ENCODE data around the gene PHTF1.
"Not testable (repeated sequence)": the region's sequence is repeated elsewhere in the genome, so short reads cannot be mapped to it uniquely, and the experiment has no call there.

The PHTF1 gene

DNA sequence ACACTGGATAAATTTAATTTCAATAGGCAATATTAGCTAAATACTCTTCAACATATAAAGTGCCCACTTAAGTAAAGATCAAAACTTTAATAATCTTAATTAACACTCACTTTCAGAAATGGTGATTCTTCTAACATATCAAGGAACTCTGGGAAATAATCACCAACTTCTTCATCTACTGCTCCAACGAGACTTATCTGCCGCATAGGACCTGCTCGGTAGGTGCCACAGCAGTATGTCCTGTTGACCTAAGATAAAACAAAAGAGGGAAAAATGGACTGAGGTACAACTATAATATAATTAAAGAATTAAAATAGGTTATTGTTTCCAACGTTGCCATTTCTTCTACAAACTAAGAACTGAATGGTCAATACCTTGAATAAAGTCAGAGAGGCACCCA lies 18.3 kb upstream of the PHTF1 start:
- no peak for DNase-seq (ENCODE audit: low read depth)

DNA sequence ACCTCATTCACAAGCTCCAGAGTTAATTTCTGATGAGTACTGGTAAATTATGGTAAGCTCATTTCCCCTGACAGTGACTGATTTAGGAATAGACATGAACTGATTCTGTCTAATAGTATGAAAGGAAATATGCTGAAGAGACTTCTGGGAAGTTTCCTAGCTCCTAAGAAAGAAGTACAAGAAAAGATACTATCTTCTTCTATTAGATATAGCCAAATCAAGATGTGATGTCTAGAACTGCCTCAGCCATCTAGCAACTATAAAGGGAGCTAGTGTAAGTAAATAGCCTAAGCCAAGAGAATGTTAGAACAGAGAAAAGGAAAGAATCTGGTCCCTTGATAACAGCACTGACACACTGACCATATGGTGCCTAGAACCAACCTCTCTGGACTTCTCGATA lies 10.7 kb upstream of the PHTF1 start:
- DNase-seq (ENCODE audit: low read depth), result no peak

DNA sequence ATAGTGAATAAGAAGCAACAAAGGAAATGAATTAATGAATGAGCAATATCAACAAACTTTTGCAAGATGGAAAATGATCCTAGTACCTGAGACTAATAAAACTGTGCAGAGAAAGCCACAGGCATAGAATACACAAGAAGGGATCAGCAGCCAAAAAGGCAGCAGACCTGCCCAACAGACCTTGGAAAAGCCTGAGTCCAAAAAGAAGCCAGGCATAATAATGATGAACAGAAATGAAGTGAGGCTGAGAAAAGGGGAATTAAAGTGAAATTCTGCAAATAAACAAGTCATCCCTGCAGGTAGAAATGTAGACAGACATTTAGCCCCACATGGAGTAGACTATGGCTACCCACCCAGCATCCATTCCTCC lies 10.3 kb upstream of the PHTF1 start:
- DNase-seq (ENCODE audit: low read depth), result no peak

DNA sequence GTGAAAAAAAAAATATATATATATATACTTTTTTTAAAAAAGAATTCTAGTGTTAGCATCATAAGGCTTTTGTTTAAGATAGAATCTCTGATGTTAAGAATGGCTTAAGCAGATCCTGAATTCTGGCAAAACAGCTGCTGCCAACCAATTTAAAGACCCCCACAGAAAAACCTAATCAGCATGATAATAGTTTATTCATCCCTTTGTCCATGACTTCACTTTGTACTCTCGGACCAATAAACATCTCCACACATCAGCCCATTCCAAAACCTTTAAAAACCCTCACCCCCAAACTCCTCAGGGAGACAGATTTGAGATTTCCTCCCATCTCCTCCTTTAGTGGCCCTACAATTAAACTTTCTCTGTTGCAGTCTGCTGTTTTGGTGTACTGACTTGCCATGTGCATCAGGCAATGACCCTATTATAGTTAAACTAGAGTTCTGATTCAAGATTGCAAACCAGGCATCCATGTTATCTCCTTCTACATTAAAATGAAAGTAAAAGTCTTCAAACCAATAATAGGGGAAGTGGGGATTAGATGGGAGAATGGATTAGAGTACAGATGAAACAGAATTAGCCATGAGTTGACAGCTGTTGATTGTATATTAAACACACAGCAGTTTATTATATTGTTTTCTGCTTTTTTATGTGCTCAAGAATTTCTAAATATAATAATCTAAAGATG lies 9.8 kb upstream of the PHTF1 start:
- DNase-seq (ENCODE audit: low read depth), result no peak

DNA sequence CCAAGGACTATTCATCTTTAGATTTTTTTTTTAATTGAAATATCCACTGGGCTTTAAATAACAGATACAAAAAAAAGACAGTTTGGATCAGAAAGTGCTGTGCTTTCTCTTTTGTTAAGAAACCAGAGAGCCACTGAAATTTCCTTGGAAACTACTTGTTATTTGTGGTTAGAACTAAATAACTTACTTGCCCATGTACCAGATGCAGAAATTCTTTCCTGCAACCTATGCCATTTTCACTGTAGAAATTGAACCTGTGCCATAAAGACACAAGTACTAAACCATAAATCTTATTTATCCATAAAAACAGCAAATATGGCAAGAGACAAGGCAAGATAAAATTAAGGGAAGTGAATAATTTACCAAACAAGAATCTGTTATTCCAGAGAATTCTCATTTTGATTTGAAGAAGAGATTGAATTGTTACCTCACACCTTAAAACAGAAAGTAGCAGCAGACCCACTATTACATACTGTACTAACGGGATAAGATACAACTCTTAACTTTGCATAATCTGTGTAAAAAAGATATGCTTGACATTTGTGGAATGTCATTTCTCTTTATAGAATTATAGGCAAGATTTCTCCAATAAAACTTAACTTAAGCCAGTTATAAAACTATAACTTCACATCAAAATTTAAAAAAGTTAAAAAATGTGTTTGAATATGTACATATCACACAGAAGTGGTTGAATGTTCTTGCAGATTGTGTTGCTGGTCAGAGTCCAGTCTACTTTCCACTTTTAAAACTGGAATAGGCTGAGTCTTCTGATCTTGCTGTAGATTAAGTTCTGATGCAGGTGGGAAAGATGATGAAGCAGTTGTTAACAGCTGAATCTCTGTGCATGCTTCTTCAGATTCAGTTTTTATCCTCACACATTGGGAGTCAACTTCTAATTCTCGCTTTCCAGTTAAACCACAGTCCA lies 6.3 kb upstream of the PHTF1 start:
- DNase-seq (ENCODE audit: low read depth), result no peak

DNA sequence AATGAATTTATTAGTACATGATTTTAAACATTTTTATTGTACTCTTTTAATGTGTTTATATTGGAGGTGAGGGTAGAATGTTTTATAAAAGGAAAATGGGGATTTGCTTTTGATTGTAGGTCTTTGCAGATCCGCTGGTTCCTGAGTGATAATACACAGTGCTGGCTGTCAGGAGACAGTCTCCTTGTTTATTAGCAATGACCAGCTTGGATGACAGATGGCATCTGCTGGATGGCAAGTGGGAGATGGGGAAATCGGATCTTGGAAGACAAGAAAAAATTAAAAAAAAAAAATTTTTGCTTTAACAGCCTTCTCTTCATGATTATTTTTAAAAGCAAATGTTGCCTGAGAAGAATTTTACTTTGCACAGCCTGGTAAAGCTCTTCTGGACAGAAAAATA lies 4.4 kb upstream of the PHTF1 start:
- no peak for DNase-seq (ENCODE audit: low read depth)

DNA sequence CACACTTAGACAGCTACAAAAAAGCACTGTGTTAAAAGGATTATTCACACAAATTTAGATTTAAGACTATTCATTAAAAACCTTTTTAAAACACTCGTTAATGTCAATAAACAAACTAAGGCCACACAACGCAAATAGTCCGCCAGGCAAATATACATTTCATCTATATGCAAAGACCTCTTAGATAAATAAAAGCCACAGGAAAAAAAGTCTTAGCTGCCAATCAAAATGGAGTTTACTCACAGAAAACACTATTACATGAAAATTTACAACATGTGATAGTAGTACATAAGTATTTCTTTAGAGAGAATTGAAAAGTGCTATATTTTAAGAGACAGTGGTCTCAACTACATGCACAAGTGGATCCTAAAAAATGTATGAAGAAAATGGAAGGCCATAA lies 2.7 kb upstream of the PHTF1 start:
- no peak for DNase-seq (ENCODE audit: low read depth)

DNA sequence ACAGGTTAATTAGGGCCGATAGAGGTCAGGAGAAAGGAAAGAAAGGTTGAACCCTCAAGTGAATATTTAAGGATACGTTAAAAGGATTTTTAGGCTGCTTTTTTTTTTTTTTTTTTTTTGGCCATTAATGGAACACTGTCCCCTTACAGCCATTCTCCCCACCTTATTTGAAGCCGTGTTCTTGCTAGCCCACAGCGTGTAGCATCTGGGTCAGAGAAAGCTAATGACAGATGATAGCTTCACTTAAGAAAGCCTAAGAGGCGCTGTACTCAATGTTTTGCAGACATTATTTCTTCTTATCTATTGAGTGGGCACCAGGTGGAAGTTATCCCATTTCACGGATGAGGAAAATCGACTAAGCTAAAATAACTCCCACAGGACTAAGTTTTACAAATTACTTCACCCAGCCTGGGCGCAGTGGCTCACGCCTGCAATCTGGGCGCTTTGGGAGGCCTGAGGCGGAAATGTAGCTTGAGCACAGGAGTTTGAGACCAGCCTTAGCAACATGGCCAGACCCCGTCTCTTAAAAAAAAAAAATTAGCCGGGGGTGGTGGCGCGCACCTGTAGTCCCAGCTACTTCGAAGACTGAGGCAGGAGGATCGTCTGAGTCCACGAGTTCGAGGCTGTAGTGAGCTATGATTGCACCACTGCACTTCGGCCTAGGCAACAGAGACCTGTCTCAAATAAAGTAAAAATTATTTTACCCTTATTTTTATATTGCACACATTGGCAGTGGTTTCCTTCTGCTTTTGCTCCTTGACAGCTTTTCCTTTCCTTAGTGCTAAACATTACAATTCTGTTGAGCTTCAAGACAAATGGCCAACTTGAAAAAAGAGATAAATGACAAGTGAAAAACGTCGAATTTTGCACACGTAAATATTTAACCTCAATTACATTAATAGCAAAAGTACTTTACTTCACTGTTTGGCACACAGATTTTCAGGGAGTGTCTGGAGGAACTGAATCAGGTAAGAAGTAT lies 1.1 kb upstream of the PHTF1 start:
- no peak for DNase-seq (ENCODE audit: low read depth)

DNA sequence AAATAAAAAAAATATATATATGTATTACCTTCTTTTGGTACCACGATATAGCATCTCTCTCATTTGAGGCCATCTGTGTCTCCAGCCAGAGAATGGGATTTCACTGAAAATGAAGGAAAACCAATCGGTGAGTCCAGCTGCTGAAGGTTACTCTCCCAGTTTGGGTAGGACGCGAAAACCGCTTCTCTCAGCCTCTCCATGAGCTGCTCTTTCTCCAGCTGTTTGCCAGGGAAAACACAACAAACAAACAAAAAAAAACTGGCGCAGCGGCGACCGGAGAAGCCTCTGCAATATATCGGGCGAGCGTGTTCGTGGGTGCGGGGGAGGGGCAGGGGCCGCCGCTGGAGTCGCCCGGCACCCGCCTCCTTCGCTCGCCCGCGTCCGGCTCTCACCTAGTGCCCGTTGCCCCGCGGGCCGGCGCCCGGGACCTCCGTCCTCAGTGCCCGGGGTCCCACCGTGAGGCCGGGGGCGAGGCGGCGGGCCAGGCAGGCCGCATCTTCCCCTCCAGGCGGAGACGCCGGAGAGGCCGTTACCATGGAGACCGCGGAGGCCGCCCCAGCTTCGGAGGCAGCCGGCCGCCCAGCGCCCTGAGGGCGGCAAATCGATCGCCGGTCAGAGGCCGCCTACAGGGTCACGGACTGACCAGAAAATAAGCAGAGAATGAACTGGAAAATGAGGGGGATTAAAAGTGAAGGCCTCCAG lies 504 bp downstream of the PHTF1 start:
- DNase-seq (ENCODE audit: low read depth), result peak; percentile 80

DNA sequence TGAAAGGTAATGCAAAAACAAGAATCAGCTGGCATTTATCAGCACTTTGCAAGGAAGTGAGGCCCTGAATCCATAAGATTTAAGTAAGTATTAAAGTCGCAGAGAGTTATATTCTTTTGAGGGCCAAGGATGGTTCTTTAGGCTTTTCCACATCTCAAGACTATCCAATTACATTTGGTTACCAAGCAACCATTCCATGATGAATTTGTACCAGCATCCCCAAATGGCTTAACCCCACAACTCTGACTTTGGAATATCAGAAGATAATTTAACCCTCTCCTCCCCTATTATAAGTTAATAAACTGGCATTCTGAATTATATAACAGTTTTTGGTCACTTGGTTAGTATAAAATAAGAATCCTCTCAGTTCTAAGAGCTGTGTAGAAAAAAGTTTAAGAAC lies 2.8 kb downstream of the PHTF1 start:
- DNase-seq (ENCODE audit: low read depth), result no peak

DNA sequence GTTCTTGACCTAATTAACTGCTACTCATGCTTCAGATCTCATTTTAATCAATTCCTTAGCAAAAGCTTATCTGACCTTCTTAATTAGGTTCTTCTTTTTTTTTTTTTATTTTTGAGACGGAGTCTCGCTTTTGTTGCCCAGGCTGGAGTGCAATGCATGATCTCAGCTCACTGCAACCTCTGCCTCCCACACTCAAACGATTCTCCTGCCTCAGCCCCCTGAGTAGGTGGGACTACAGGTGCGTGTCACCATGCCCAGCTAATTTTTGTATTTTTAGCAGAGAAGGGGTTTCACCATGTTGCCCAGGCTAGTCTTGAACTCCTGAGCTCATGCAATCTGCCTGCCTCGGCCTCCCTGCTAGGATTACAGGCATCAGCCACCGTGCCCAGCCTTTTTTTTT lies 6.0 kb downstream of the PHTF1 start:
- not testable (repeated sequence) for DNase-seq (ENCODE audit: low read depth)

DNA sequence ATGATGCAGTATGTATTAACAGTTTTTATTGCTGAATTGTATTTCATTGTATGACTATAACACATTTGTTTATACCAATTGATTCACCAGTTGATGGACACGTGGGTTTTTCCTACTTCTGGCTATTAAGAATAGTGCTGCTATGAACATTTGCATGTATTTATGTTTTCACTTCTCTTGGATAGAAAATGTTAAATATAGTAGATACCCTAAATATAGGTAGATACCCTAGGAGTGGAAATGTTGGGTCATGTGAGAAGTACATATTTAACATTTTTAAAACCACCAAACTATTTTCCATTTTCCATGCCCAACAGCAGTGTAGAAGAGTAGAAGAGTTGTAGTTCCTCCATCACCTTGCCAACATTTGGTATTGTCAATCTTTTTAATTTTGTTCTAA lies 7.8 kb downstream of the PHTF1 start:
- no peak for DNase-seq (ENCODE audit: low read depth)

DNA sequence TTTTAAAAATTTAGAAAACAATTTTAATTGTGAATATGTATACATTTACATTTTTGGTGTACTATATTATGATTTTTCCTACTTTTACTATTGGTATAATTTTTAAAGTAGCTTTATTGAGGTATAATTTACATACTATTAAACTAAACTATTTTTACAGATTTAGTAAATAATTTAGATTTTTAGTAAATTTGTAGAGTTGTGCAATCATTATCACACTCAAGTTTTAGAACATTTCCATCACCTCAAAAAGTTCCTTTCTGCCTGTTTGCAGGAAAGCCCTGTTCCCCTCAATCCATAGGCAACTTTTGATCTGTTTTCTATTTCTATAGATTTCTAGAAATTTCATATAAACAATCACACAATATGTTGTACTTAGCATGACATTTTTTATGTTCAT lies 8.2 kb downstream of the PHTF1 start:
- DNase-seq (ENCODE audit: low read depth), result no peak

DNA sequence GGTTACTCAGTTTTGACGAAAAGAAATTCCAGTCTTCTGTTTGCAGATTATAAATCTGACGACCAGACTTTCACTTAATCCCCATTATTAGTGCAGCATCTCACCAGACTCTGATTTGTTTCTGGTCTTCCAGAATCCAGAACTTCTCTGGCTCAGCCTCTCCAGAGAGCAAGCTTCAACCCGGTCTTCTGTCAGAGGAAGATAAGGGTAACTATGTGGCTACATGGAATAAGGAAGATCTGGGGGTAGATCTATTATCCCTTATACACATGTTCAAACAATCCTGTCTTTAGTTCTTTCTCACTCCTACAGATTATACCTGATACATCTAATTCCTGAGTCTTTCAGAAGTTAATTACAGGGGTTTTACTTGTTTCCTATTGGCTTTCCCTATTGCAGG lies 9.9 kb downstream of the PHTF1 start:
- DNase-seq (ENCODE audit: low read depth), result no peak

DNA sequence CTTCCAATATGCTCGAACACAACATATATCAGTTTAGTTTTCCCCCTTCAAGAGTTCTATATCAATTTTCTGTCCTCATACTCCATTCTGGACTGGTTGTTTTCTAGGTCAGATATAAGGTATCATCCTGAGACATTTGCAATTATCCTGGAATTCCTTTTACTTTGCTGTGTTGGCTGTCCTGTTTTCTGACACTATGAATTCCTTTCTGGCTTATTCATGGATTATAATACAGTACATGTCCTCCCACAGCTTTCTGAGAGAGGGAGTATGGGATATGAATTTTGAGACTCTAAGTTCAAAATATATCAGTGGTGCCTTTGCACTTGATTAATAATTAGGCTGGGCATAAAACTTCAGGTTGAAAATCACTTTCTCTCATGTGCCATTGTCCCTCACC lies 11.9 kb downstream of the PHTF1 start:
- peak; percentile 46 for DNase-seq (ENCODE audit: low read depth)

DNA sequence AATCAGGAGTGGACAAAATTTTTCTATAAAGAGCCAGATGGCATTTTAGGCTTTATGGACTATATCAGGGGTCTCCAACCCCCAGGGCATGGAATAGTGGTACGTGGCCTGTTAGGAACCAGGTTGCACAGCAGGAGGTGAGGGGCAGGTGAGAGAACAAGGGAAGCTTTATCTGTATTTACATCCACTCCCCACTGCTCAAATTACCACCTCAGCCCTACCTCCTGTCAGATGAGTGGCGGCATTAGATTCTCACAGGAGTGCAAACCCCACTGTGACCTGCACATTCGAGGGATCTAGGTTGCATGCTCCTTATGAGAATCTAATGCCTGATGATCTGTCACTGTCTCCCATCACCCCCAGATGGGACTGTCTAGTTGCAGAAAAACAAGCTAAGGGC lies 13.9 kb downstream of the PHTF1 start:
- DNase-seq (ENCODE audit: low read depth), result no peak

DNA sequence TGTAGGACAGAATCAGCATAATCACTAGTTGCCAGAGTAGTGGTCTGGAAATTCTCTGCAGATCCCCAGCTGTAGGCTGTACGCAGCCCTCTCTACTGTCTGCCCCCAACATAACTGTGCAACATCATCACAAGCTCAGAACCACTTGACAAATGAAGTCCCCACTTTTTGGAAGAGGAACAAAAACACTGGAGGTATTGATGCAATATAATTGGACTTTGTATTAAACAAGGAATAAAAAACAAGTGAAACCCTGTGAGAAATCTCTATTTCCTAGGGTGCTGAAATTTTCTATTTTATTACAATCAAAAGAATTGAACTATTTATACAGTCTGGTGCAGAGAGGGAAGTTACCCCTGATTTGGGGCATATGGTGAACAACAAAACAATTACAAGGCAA lies 15.2 kb downstream of the PHTF1 start:
- DNase-seq (ENCODE audit: low read depth), result no peak

DNA sequence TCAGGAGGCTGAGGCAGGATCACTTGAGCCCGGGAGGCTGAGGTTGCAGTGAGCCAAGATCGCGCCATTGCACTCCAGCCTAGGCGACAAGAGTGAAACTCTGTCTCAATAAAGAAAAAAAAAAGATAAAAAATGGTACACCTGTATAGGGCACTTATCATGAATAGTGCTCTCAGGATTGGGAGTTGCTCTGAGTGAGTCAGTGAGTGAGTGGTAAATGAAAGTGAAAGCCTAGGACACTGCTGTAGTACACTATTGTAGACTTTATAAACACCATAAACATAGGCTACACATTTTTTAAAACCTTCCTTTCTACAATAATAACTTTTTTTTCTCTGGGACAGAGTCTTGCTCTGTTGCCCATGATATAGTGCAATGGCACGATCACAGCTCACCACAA lies 16.8 kb downstream of the PHTF1 start:
- peak; percentile 27 for DNase-seq (ENCODE audit: low read depth)

DNA sequence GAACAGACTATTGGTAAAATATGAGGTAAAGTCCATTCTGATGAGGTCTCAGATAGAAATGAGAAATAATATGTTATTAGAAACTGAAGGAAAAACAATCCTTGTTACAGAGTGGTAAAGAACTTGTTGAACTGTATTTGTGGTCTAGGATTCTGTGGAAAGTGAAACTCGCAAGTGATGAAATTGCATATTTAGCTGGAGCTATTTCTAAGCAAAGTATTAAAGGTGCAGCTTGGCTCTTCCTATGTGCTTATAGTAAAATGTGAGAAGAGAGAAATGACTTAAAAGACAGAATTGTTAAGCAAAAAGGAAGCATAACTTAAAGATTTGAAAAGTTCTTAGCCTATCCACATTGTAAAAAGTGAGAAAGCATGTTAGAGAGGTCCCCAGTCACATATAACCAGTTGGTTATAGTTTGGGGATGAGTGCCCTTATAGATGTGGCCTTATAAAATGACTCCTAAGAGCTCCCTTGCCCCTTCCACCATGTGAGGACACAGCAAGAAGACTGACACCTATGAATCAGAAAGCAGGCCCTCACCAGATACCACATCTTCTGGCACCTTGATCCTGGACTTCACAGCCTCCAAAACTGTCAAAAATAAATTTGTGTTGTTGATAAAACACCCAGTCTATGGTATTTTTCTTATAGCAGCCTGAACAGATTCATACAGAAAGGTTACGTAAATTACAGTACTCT lies 24.8 kb downstream of the PHTF1 start:
- DNase-seq (ENCODE audit: low read depth), result no peak

DNA sequence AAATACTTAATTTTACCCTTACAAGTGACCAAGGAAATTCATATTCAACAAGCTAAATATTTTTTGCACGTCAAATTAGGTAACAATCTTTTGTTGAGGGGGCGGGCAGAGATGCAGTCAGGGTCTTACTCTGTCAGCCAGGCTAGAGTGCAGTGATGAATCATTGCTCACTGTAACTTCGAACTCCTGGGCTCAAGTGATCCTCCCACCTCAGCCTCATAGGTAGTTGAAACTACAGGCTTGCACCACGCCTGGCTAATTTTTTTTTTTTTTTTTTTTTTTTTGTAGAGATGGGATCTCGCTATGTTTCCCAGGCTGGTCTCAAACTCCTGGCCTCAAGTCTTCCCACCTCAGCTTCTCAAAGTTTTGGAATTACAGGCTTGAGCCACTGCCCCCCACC lies 26.5 kb downstream of the PHTF1 start:
- DNase-seq (ENCODE audit: low read depth), result no peak

DNA sequence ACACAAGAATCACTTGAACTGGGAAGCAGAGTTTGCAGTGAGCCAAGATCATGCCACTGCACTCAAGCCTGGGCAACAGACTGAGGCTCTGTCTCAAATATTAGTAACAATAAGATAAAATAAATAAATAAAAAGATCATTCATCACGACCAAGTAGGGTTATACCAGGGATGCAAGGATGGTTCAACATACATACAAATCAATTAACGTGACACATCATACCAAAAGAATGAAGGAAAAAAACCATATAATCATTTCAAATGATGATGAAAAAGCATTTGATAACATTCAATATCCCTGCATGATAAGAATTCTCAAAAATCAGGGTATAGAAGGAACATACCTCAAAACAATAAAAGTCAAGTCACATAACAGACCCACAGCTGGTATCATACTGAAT lies 38.3 kb downstream of the PHTF1 start:
- no peak for DNase-seq (ENCODE audit: low read depth)

Measured in ELR (cell line).